Measurements from ENCODE around the gene LASP1NB.

Gene LASP1NB

DNA sequence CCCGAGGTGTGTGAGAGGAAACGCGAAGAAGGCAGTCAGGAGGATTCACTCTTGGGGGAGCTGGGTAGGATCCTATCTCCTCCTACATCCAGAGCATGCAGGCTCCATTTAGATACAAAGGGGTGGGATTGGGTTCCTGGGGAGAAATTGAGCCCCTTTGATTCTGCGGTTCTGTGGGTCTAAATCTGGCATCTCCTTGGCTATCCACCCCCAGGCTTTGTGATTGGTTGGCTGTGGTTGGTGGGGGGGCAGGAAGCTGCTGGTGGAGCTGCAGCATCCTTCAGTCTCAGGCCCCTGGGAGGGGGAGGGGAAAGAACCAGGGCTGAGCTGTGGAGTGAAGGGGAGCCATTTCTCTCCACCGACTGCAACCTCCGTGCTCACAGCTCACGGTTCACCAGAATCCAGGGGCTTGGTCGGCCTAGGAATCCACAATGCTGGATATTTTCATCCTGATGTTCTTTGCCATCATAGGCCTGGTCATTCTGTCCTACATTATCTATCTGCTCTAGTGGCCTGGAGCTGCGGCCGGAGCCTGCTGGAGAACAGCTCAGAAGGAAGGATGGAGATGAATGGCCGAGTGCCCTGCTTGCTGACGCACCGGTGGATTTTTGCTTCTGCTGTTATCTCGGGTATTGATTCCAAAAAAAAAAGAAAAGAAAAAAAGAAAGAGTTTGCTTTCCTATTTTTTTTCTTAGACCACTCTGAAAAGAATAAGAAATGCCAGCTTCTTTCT lies at the start of gene LASP1NB:
TSS of gene LASP1NB (plus strand) at position 352 of the 733 bp plus-strand sequence.
- no peak within 1 kb of the TSS for H3K9ac ChIP-seq (ENCODE audit: low read length)

GRCh38 chr17:38877130-38877851 lies 48.1 kb upstream of the LASP1NB start:
- Histone ChIP-seq H3K9ac (ENCODE audit: low read length) (no peak overlapping the region), H3K27ac (ENCODE audit: low read depth, low read length) (peak overlapping the region; percentile 50), H3K36me3 (ENCODE audit: insufficient read depth, low read length) (peaks cover 21% of the 10 kb centered on the region), H3K27me3 (ENCODE audit: control insufficient read depth in 1 of 2, insufficient read depth in 2 of 2, low read length in 2 of 2) (no peaks in the 10 kb centered on the region), H3K9me3 (ENCODE audit: low read length) (no peaks in the 10 kb centered on the region), H3K4me1 (ENCODE audit: insufficient read depth, low read length) (peaks cover 84% of the 10 kb centered on the region), H3K4me3 (ENCODE audit: low read depth in 1 of 2, low read length in 2 of 2) (no peak overlapping the region)

More for the DNA sequence above, at the start of gene LASP1NB:
- Histone ChIP-seq H3K27ac (ENCODE audit: low read depth, low read length) (no peak within 1 kb of the TSS), H3K9me3 (ENCODE audit: low read length) (no peaks in the 10 kb centered on the region), H3K4me3 (ENCODE audit: low read depth in 1 of 2, low read length in 2 of 2) (no peak within 1 kb of the TSS), H3K4me1 (ENCODE audit: insufficient read depth, low read length) (peaks cover 36% of the 10 kb centered on the region), H3K36me3 (ENCODE audit: insufficient read depth, low read length) (no peaks in the 10 kb centered on the region), H3K27me3 (ENCODE audit: control insufficient read depth in 1 of 2, insufficient read depth in 2 of 2, low read length in 2 of 2) (no peaks in the 10 kb centered on the region)

GRCh38 chr17:38879878-38880665 lies 45.3 kb upstream of the LASP1NB start:
- Histone ChIP-seq H3K4me3 (ENCODE audit: low read depth in 1 of 2, low read length in 2 of 2) (peak overlapping the region in 1 of 2 donors; percentile 29), H3K9me3 (ENCODE audit: low read length) (no peaks in the 10 kb centered on the region), H3K9ac (ENCODE audit: low read length) (peak overlapping the region; percentile 3), H3K27ac (ENCODE audit: low read depth, low read length) (peak overlapping the region; percentile 81), H3K27me3 (ENCODE audit: control insufficient read depth in 1 of 2, insufficient read depth in 2 of 2, low read length in 2 of 2) (no peaks in the 10 kb centered on the region), H3K36me3 (ENCODE audit: insufficient read depth, low read length) (peaks cover 21% of the 10 kb centered on the region), H3K4me1 (ENCODE audit: insufficient read depth, low read length) (peaks cover 80% of the 10 kb centered on the region)

DNA sequence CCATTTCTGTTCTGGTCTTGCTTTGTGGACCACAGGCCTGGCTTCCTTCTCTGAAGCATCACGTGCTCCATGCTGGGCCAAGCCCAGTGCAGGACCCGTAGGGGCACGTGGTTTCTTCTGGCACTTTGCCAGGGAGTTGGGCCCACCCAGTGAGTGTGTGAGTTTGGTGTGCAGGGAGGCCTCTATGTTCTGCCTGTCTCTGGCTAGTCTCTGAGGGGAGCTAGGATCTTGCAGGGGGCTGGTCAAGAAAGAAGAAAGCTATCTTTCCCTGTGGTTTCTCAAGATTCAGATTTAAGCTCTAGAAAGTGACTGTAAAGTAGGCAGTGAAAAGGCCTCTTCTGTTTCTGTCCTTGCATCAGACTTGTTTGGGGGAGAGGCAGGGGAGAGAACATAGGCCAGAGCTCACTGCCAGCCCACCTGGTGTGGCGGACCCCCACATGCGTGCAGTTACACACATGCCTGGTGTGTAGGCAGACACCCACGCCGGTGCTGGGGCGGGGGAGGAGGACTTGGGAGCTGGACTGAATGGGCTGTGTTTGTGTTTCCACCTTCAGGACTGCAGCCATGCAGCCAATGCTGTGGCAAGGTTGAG lies 43.7 kb upstream of the LASP1NB start:
- H3K4me1 ChIP-seq (ENCODE audit: insufficient read depth, low read length) = peaks cover 88% of the 10 kb centered on the region
- H3K9me3 ChIP-seq (ENCODE audit: low read length) = no peaks in the 10 kb centered on the region
- peak overlapping the region in 1 of 2 donors; percentile 2 for H3K4me3 ChIP-seq (ENCODE audit: low read depth in 1 of 2, low read length in 2 of 2)

GRCh38 chr17:38882870-38883269 lies 42.5 kb upstream of the LASP1NB start:
- Histone ChIP-seq H3K9me3 (ENCODE audit: low read length) (no peaks in the 10 kb centered on the region), H3K4me3 (ENCODE audit: low read depth in 1 of 2, low read length in 2 of 2) (peak overlapping the region in 1 of 2 donors; percentile 8), H3K27me3 (ENCODE audit: control insufficient read depth in 1 of 2, insufficient read depth in 2 of 2, low read length in 2 of 2) (no peaks in the 10 kb centered on the region), H3K4me1 (ENCODE audit: insufficient read depth, low read length) (peaks cover 87% of the 10 kb centered on the region), H3K9ac (ENCODE audit: low read length) (no peak overlapping the region), H3K27ac (ENCODE audit: low read depth, low read length) (peak overlapping the region; percentile 56), H3K36me3 (ENCODE audit: insufficient read depth, low read length) (peaks cover 18% of the 10 kb centered on the region)

More for the DNA sequence above, 43.7 kb upstream of the LASP1NB start:
- H3K36me3 ChIP-seq (ENCODE audit: insufficient read depth, low read length) = peaks cover 21% of the 10 kb centered on the region
- H3K27ac ChIP-seq (ENCODE audit: low read depth, low read length) = peak overlapping the region; percentile 81
- H3K9ac ChIP-seq (ENCODE audit: low read length) = no peak overlapping the region
- no peaks in the 10 kb centered on the region for H3K27me3 ChIP-seq (ENCODE audit: control insufficient read depth in 1 of 2, insufficient read depth in 2 of 2, low read length in 2 of 2)

GRCh38 chr17:38883592-38884526 lies 41.6 kb upstream of the LASP1NB start:
- Histone ChIP-seq H3K36me3 (ENCODE audit: insufficient read depth, low read length) (peaks cover 9% of the 10 kb centered on the region), H3K27ac (ENCODE audit: low read depth, low read length) (no peak overlapping the region), H3K4me1 (ENCODE audit: insufficient read depth, low read length) (peaks cover 82% of the 10 kb centered on the region), H3K9me3 (ENCODE audit: low read length) (no peaks in the 10 kb centered on the region), H3K27me3 (ENCODE audit: control insufficient read depth in 1 of 2, insufficient read depth in 2 of 2, low read length in 2 of 2) (no peaks in the 10 kb centered on the region), H3K4me3 (ENCODE audit: low read depth in 1 of 2, low read length in 2 of 2) (no peak overlapping the region), H3K9ac (ENCODE audit: low read length) (no peak overlapping the region)

DNA sequence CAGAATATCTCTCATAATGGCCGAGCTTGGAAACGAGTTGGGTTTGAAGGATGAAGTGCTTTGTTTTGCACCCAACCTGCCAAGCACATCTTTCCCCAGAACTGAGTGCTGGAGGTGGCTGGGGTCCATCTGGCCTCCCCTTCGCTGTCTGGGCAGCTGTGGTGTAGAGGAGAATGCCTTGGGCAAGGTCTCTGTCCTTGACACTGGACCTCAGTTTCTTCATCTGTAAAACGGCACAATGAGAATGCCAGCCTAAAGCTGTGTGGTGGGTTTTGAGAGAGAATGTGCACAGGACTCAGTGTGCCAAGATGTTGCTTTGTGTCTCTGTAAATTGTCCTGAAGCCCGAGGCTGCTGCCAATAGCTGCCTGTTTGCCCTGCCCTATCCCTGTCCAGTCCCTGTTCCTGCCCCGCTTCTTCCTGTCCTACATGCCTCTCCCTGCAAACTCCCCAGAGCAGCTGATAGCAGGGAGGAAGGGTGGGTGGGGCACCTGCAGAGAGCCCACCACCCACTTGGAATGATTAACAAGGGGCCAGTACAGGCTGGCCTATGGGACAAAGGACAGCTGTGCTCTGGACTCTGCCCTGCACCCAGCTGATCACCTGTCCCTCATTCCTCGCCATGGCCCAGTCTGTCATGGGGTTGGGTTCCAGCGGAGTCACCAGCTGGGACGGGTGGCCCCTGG lies 40.2 kb upstream of the LASP1NB start:
- H3K27ac ChIP-seq (ENCODE audit: low read depth, low read length) = no peak overlapping the region
- H3K27me3 ChIP-seq (ENCODE audit: control insufficient read depth in 1 of 2, insufficient read depth in 2 of 2, low read length in 2 of 2) = no peaks in the 10 kb centered on the region
- H3K9me3 ChIP-seq (ENCODE audit: low read length) = no peaks in the 10 kb centered on the region
- peaks cover 14% of the 10 kb centered on the region for H3K36me3 ChIP-seq (ENCODE audit: insufficient read depth, low read length)
- peaks cover 72% of the 10 kb centered on the region for H3K4me1 ChIP-seq (ENCODE audit: insufficient read depth, low read length)
- no peak overlapping the region for H3K9ac ChIP-seq (ENCODE audit: low read length)
- H3K4me3 ChIP-seq (ENCODE audit: low read depth in 1 of 2, low read length in 2 of 2) = no peak overlapping the region

- no peaks in the 10 kb centered on the region for H3K27me3 ChIP-seq (ENCODE audit: control insufficient read depth in 1 of 2, insufficient read depth in 2 of 2, low read length in 2 of 2)
- peaks cover 64% of the 10 kb centered on the region for H3K4me1 ChIP-seq (ENCODE audit: insufficient read depth, low read length)
- peak overlapping the region; percentile 37 for H3K27ac ChIP-seq (ENCODE audit: low read depth, low read length)
- no peak overlapping the region for H3K4me3 ChIP-seq (ENCODE audit: low read depth in 1 of 2, low read length in 2 of 2)
- peaks cover 18% of the 10 kb centered on the region for H3K36me3 ChIP-seq (ENCODE audit: insufficient read depth, low read length)
- no peak overlapping the region for H3K9ac ChIP-seq (ENCODE audit: low read length)
- no peaks in the 10 kb centered on the region for H3K9me3 ChIP-seq (ENCODE audit: low read length)
Observed at GRCh38 chr17:38885728-38886642, 39.4 kb upstream of the LASP1NB start.

DNA sequence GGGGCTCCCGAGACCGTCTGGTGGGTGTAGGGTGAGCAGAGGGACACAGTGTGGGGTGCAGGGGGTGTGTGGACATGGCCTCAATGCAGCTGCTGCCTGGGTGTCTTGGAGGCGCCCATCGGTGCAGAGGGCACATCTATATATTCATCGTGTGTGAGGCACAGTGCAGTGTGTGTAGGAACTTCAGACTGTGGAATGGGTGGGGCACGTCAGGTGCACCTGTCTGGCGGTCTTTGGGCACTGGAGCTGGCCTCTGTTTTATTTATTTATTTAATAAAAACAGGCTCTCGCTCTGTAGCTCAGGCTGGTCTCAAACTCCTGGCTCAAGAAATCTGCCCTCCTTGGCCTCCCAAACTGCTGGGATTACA lies 38.8 kb upstream of the LASP1NB start:
- Histone ChIP-seq H3K4me1 (ENCODE audit: insufficient read depth, low read length) (peaks cover 57% of the 10 kb centered on the region), H3K9ac (ENCODE audit: low read length) (no peak overlapping the region), H3K36me3 (ENCODE audit: insufficient read depth, low read length) (peaks cover 20% of the 10 kb centered on the region), H3K9me3 (ENCODE audit: low read length) (no peaks in the 10 kb centered on the region), H3K27me3 (ENCODE audit: control insufficient read depth in 1 of 2, insufficient read depth in 2 of 2, low read length in 2 of 2) (no peaks in the 10 kb centered on the region), H3K4me3 (ENCODE audit: low read depth in 1 of 2, low read length in 2 of 2) (no peak overlapping the region), H3K27ac (ENCODE audit: low read depth, low read length) (no peak overlapping the region)
